ENCODE measurements around the gene PSORS1C1. TPM values are rescaled to one million over a fixed set of nuclear protein-coding genes. Genes with fewer than 3 reads are reported as not detected.

The PSORS1C1 gene
- total RNA-seq, 1 donor from 2014 or later: 4.7 TPM

DNA sequence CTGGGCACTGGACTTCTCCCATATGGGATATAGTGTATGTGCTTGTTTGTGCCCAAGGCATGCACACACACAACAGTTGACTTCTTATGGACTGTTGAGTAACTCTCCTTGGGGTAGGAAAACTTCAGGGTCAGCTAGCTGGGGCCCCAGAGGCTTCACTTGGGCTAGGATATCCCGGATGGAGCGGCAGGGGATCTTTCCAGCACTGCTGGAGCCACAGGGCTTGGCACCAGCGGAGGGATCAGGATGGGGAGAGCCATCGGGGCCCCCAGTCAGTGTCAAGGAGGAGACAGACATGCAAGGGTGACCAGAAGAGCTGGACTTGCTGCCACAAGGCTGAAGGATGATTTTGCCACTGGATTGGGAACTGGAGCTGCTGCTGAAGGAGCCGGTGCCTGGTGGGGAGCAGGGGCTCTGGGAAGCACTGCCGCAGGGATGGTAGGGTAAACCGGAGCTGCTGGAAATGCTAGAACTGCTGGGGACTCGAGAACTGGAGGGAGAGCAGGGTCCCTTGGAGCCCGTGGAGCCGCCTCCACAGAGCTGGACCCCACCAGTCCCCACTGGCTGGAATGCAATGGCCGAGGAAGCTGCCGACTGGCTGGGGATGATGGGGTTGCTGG is 1.5 kb downstream of the PSORS1C1 start:
- Histone ChIP-seq H3K27ac (replicated peaks) (peak overlapping the region; percentile 75), H3K36me3 (no peaks in the 10 kb centered on the region), H3K4me1 (peaks cover 50% of the 10 kb centered on the region), H3K27me3 (ENCODE audit: low read depth) (no peaks in the 10 kb centered on the region), H3K9me3 (replicated peaks) (no peaks in the 10 kb centered on the region), H3K4me3 (no peak overlapping the region)
- intact Hi-C loops (cut with micrococcal nuclease): no loop called here
- TF ChIP-seq, protein P1, sequence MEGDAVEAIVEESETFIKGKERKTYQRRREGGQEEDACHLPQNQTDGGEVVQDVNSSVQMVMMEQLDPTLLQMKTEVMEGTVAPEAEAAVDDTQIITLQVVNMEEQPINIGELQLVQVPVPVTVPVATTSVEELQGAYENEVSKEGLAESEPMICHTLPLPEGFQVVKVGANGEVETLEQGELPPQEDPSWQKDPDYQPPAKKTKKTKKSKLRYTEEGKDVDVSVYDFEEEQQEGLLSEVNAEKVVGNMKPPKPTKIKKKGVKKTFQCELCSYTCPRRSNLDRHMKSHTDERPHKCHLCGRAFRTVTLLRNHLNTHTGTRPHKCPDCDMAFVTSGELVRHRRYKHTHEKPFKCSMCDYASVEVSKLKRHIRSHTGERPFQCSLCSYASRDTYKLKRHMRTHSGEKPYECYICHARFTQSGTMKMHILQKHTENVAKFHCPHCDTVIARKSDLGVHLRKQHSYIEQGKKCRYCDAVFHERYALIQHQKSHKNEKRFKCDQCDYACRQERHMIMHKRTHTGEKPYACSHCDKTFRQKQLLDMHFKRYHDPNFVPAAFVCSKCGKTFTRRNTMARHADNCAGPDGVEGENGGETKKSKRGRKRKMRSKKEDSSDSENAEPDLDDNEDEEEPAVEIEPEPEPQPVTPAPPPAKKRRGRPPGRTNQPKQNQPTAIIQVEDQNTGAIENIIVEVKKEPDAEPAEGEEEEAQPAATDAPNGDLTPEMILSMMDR (IDR thresholded peaks at IDR 0.05; ENCODE audit: borderline replicate concordance): no peak
- no peak for DNase-seq

DNA sequence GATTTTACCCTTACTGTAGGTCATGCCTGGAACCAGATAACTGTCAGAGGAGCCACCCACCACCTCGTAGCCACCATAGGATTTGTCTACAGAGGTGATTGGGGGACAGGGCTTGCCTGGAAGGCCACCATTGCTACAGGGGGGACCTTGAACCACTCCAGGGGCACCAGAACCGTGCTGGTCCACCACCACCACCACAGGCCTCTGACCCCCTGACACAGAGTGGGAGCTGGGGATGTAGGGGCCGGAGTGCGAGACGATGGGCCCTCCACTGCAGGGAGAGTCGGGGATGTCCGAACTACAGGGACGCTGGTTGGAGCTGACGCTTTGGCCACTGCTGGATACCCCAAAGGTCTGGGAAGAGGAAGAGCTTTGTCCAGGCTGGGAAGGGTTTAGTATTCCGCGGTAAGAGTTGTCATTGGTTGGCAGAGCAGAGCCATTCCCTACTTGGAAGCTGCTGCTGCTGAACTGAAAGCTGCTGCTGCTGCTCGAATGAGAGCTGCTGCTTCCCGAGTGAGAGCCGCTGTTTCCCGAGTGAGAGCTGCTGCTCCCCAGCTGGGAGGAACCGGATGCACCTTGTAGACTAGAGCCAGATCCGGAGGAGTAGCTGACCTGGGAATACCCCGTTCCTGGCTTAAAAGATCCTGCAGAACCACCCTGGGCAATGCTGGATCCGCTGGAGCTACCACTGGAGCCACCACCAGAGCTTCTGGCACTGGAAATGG is 2.2 kb downstream of the PSORS1C1 start:
- intact Hi-C loops (cut with micrococcal nuclease): no loop called here
- peak overlapping the region; percentile 75 for H3K27ac ChIP-seq (replicated peaks)

DNA sequence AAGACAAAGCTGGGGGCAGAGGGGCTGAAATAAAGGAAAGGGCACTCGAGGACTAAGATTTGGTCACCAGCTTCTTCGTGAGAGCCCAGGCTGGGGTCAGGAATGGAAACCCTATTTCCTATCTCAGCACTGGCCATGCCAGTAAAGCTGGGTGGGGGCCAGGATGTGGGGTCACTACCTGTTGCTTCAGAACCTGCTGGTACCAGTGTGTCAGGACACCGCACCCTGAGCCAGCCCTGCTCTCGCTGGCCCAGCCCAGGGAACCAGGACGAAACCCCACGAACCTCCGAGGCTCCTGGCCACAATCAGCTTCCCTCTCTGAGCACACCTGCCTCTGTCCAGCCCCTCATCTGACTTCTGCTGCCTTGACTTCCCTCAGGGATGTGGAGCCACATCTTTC is 3.6 kb downstream of the PSORS1C1 start:
- peaks cover 60% of the 10 kb centered on the region for H3K4me1 ChIP-seq
- DNase-seq: no peak

More for the DNA sequence above, 2.2 kb downstream of the PSORS1C1 start:
- TF ChIP-seq, protein P1 (IDR thresholded peaks at IDR 0.05; ENCODE audit: borderline replicate concordance): no peak
- H3K36me3 ChIP-seq: no peaks in the 10 kb centered on the region
- peaks cover 50% of the 10 kb centered on the region for H3K4me1 ChIP-seq
- DNase-seq: no peak
- H3K27me3 ChIP-seq (ENCODE audit: low read depth): no peaks in the 10 kb centered on the region
- no peaks in the 10 kb centered on the region for H3K9me3 ChIP-seq (replicated peaks)
- peak overlapping the region; percentile 48 for H3K4me3 ChIP-seq

DNA sequence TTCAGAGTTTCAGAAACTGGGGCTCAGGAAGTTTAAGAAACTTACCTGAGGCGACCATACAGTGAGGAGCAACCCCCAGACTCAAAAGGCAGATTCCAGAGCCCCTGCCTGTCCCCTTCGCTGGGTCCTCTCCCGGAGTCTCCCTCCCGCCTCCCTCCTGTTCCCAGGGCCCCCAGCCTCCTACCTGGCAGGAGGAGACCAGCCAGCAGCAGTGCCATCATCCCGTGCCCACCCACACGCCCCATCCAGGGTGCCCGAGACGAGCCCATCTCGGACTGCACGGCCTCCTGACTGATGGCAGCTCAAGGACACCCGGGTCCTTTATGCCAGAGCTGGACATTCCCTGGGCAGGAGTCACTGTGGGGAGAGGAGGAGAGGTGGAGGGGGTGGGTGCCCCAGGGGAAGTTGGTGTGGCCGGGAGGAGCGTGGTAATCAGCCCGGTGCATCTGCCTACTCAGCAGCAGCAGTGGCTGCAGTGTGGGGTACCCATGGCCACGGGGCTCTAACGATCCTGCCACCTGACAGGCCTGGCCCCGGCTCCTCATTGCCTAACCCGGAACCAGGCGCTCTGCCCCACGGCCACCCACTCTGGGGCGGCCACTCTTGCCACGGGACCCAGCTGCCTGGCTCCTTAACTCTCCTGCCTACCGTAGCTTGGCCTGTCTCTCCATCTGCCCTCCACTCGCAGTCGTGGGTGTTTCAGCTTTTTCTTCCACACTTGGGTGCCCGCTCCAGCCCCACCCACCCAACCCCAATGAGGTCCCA is 5.7 kb downstream of the PSORS1C1 start, which contains the start of gene CDSN:
CDSN (minus strand) TSS at position 296 of the 765 bp plus-strand sequence; CDS start at position 269, 27 bp downstream.
- Histone ChIP-seq H3K36me3 (no peaks in the 10 kb centered on the region), H3K27me3 (ENCODE audit: low read depth) (no peaks in the 10 kb centered on the region), H3K27ac (replicated peaks) (no peak within 1 kb of the TSS), H3K4me1 (peaks cover 53% of the 10 kb centered on the region), H3K9me3 (replicated peaks) (no peaks in the 10 kb centered on the region), H3K4me3 (no peak within 1 kb of the TSS)
- TF ChIP-seq, protein P1 (IDR thresholded peaks at IDR 0.05; ENCODE audit: borderline replicate concordance): no peak
- intact Hi-C loops (cut with micrococcal nuclease): no loop called here
- no peak for DNase-seq

More for the DNA sequence above, 3.6 kb downstream of the PSORS1C1 start:
- Histone ChIP-seq H3K4me3 (no peak overlapping the region), H3K36me3 (no peaks in the 10 kb centered on the region), H3K27me3 (ENCODE audit: low read depth) (no peaks in the 10 kb centered on the region), H3K27ac (replicated peaks) (no peak overlapping the region), H3K9me3 (replicated peaks) (no peaks in the 10 kb centered on the region)
- intact Hi-C loops (cut with micrococcal nuclease): no loop called here
- TF ChIP-seq, protein P1 (IDR thresholded peaks at IDR 0.05; ENCODE audit: borderline replicate concordance): no peak

DNA sequence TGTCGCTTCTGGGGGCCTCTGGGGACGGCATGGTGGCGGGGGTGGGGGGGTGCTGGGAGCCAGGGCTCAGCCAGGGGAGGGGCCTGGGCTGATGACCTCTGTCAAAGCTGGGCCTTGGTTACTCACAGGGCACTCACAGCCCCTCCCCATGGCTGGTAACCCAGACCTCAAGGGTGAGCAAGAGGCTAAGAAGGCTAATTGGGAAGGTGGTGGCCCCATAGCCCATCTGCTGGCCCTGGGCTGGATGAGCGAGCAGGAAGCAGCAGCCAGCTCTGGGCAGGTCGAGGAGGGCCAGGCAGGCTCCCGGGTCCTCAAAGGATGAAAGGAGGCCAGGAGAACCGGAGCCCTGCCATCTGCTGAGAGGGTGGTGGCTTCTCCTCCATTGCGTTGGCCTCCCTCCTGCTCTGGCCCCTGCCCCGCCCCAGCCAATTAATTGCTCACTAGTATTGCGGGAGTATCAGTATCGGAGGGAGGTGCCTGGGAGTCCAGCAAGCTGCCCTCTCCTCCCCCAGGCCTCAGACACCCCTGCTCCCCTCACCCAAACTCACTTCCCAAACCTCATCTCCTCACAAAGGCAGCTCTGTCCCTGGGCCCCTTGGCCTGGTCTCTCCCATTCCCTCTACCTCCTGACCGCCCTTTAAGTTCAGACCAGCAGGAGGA is 6.7 kb downstream of the PSORS1C1 start:
- H3K36me3 ChIP-seq: no peaks in the 10 kb centered on the region
- DNase-seq: no peak
- H3K27ac ChIP-seq (replicated peaks): no peak overlapping the region
- H3K4me3 ChIP-seq: no peak overlapping the region
- TF ChIP-seq, protein P1 (IDR thresholded peaks at IDR 0.05; ENCODE audit: borderline replicate concordance): no peak
- intact Hi-C loops (cut with micrococcal nuclease): no loop called here
- no peaks in the 10 kb centered on the region for H3K27me3 ChIP-seq (ENCODE audit: low read depth)
- no peaks in the 10 kb centered on the region for H3K9me3 ChIP-seq (replicated peaks)
- peaks cover 53% of the 10 kb centered on the region for H3K4me1 ChIP-seq
